Hepatocyte (in vitro differentiated cells): ENCODE measurements around the gene PPM1H. TPM values are rescaled to one million over a fixed set of nuclear protein-coding genes. Genes with fewer than 3 reads are reported as not detected.

Experiments
- DNase-seq: peaks from one replicate; pipeline ENCODE4 v3.0.0-alpha.2; 2016; ENCODE audit warnings: low spot score
- H2AFZ ChIP-seq: fragments of 200-600 bp; sonication (generic); 2 replicates; pipeline ENCODE4 v1.6.0; 2016; ENCODE audit warnings: antibody characterized with exemption, mild to moderate bottlenecking
- H3K27ac ChIP-seq: fragments of 200-600 bp; sonication (generic); 2 replicates; pipeline ENCODE4 v1.5.1; 2016; ENCODE audit warnings: mild to moderate bottlenecking
- H3K27me3 ChIP-seq: fragments of 200-600 bp; sonication (generic); 2 replicates; pipeline ENCODE4 v1.6.1; 2016
- H3K36me3 ChIP-seq: fragments of 200-600 bp; sonication (generic); replicated peaks from 2 replicates; pipeline ENCODE4 v1.5.1; 2016; ENCODE audit warnings: low read depth; ENCODE audit not compliant: insufficient read depth
- H3K4me1 ChIP-seq: fragments of 200-600 bp; sonication (generic); 2 replicates; pipeline ENCODE4 v1.5.1; 2016; ENCODE audit warnings: mild to moderate bottlenecking, moderate library complexity; ENCODE audit not compliant: insufficient read depth
- H3K4me2 ChIP-seq: fragments of 200-600 bp; sonication (generic); 2 replicates; pipeline ENCODE4 v1.6.0; 2016
- H3K4me3 ChIP-seq: fragments of 200-600 bp; sonication (generic); 2 replicates; pipeline ENCODE4 v1.5.1; 2016; ENCODE audit warnings: mild to moderate bottlenecking
- H3K79me2 ChIP-seq: fragments of 200-600 bp; sonication (generic); 2 replicates; pipeline ENCODE4 v1.6.0; 2017; ENCODE audit warnings: mild to moderate bottlenecking
- H3K9me2 ChIP-seq: fragments of 200-600 bp; sonication (generic); replicated peaks from 2 replicates; pipeline ENCODE4 v1.6.0; 2017; ENCODE audit warnings: mild to moderate bottlenecking; ENCODE audit not compliant: insufficient read depth
- H3K9me3 ChIP-seq: fragments of 200-600 bp; sonication (generic); 2 replicates; pipeline ENCODE4 v1.5.1; 2016; ENCODE audit warnings: low read depth, mild to moderate bottlenecking
- H4K20me1 ChIP-seq: fragments of 200-600 bp; sonication (generic); 2 replicates; pipeline ENCODE4 v1.6.0; 2016; ENCODE audit warnings: mild to moderate bottlenecking; ENCODE audit not compliant: insufficient read depth, poor library complexity, severe bottlenecking
- EZH2 ChIP-seq: fragments of 200-600 bp; sonication (generic); IDR thresholded peaks from 2 replicates; pipeline ENCODE4 v1.6.1; 2016; ENCODE audit warnings: antibody characterized with exemption, mild to moderate bottlenecking, borderline replicate concordance
- EZH2phosphoT487 ChIP-seq: fragments of 200-600 bp; sonication (generic); IDR thresholded peaks from one replicate; pipeline ENCODE4 v1.6.1; 2018; ENCODE audit warnings: antibody characterized with exemption, mild to moderate bottlenecking, low read depth, moderate library complexity; ENCODE audit not compliant: unreplicated experiment, severe bottlenecking
- WGBS: methylation state at CpG from one replicate; pipeline ENCODE4 v1.1.6; 2016; ENCODE audit warnings: low lambda C conversion rate; ENCODE audit errors: missing lambda C conversion rate; 5-methylcytosine and 5-hydroxymethylcytosine counted together
- polyA plus RNA-seq: library from polyadenylated mRNA; unstranded; fragments of >200 nt; fragmentation: Nextera tagmentation; extraction: Ambion mirVana; gene quantifications from 2 replicates; pipeline ENCODE4 v1.2.1, GENCODE V29; 2016
- total RNA-seq: library from RNA; depleted of rRNA; stranded (reverse); fragments of >200 nt; gene quantifications from 2 replicates; pipeline ENCODE4 v1.2.3, GENCODE V29; 2014
- TF ChIP-seq, protein P1 (sequence below): fragments of 200-600 bp; sonication (generic); IDR thresholded peaks from 2 replicates; pipeline ENCODE4 v1.5.1; 2016; ENCODE audit warnings: antibody characterized with exemption, mild to moderate bottlenecking; ENCODE audit not compliant: poor library complexity

Gene PPM1H
- total and polyA plus RNA-seq, 2 experiments from 2014 or later = 9.2 to 21.8 TPM

DNA sequence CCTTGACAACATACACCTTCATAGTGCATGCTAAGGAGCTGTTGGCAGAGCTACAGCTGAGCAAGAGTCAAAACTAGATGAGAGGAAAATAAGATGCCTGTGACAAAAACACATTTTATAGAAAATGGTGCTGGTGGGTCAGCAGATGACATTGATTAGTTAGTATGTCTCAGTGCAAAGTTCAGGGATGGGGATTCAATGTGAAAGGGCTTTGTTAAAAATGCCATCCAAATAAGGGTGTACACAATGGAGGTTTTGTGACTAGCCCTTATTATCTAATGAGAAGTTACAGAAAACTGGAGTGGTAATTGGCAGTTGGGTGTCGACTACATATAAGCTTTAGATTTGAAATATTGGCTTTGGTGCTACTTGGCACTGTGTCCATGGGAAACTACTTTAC is 299.3 kb downstream of the PPM1H start:
- Histone ChIP-seq H3K27ac (no peak overlapping the region), H3K36me3 (no peaks in the 10 kb centered on the region), H3K4me3 (no peak overlapping the region), H3K4me1 (peaks cover 9% of the 10 kb centered on the region), H3K79me2 (no peaks in the 10 kb centered on the region), H3K27me3 (no peaks in the 10 kb centered on the region), H4K20me1 (no peaks in the 10 kb centered on the region), H3K4me2 (no peak overlapping the region), H2AFZ (no peak overlapping the region), H3K9me2 (no peaks in the 10 kb centered on the region), H3K9me3 (no peaks in the 10 kb centered on the region)
- 100% methylated on average over 1 of the region's 1 CpG for WGBS
- DNase-seq = no peak
- TF ChIP-seq EZH2phosphoT487 (no peak), EZH2 (no peak)
- TF ChIP-seq, protein P1, sequence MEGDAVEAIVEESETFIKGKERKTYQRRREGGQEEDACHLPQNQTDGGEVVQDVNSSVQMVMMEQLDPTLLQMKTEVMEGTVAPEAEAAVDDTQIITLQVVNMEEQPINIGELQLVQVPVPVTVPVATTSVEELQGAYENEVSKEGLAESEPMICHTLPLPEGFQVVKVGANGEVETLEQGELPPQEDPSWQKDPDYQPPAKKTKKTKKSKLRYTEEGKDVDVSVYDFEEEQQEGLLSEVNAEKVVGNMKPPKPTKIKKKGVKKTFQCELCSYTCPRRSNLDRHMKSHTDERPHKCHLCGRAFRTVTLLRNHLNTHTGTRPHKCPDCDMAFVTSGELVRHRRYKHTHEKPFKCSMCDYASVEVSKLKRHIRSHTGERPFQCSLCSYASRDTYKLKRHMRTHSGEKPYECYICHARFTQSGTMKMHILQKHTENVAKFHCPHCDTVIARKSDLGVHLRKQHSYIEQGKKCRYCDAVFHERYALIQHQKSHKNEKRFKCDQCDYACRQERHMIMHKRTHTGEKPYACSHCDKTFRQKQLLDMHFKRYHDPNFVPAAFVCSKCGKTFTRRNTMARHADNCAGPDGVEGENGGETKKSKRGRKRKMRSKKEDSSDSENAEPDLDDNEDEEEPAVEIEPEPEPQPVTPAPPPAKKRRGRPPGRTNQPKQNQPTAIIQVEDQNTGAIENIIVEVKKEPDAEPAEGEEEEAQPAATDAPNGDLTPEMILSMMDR = no peak

GRCh38 chr12:62632411-62632918 is 302.5 kb downstream of the PPM1H start:
- Histone ChIP-seq H3K79me2 (no peaks in the 10 kb centered on the region), H3K27me3 (no peaks in the 10 kb centered on the region), H3K27ac (peak overlapping the region; percentile 56), H3K4me2 (peak overlapping the region; percentile 97), H3K9me3 (no peaks in the 10 kb centered on the region), H3K4me3 (peak overlapping the region; percentile 29), H4K20me1 (no peaks in the 10 kb centered on the region), H3K9me2 (no peaks in the 10 kb centered on the region), H3K4me1 (peaks cover 9% of the 10 kb centered on the region), H2AFZ (peak overlapping the region; percentile 34), H3K36me3 (no peaks in the 10 kb centered on the region)
- TF ChIP-seq EZH2 = no peak
- TF ChIP-seq, protein P1 = no peak
- peak; percentile 55 for DNase-seq
- WGBS = 11% methylated on average over 22 of the region's 22 CpGs

- no peaks in the 10 kb centered on the region for H4K20me1 ChIP-seq
- peaks cover 9% of the 10 kb centered on the region for H3K4me1 ChIP-seq
- H3K9me2 ChIP-seq = no peaks in the 10 kb centered on the region
- DNase-seq = peak; percentile 73
- peak overlapping the region; percentile 29 for H3K4me3 ChIP-seq
- H3K36me3 ChIP-seq = no peaks in the 10 kb centered on the region
- peak overlapping the region; percentile 34 for H2AFZ ChIP-seq
- H3K27me3 ChIP-seq = no peaks in the 10 kb centered on the region
- no peaks in the 10 kb centered on the region for H3K9me3 ChIP-seq
- peak overlapping the region; percentile 97 for H3K4me2 ChIP-seq
- 6% methylated on average over 55 of the region's 58 CpGs for WGBS
- H3K27ac ChIP-seq = peak overlapping the region; percentile 56
- H3K79me2 ChIP-seq = no peaks in the 10 kb centered on the region
- TF ChIP-seq, protein P1 = peak; percentile 45
- TF ChIP-seq EZH2phosphoT487 = no peak
These were observed 303.2 kb downstream of the PPM1H start for GRCh38 chr12:62631471-62632410.
